ENCODE results near the gene ZMYND8.

DNA sequence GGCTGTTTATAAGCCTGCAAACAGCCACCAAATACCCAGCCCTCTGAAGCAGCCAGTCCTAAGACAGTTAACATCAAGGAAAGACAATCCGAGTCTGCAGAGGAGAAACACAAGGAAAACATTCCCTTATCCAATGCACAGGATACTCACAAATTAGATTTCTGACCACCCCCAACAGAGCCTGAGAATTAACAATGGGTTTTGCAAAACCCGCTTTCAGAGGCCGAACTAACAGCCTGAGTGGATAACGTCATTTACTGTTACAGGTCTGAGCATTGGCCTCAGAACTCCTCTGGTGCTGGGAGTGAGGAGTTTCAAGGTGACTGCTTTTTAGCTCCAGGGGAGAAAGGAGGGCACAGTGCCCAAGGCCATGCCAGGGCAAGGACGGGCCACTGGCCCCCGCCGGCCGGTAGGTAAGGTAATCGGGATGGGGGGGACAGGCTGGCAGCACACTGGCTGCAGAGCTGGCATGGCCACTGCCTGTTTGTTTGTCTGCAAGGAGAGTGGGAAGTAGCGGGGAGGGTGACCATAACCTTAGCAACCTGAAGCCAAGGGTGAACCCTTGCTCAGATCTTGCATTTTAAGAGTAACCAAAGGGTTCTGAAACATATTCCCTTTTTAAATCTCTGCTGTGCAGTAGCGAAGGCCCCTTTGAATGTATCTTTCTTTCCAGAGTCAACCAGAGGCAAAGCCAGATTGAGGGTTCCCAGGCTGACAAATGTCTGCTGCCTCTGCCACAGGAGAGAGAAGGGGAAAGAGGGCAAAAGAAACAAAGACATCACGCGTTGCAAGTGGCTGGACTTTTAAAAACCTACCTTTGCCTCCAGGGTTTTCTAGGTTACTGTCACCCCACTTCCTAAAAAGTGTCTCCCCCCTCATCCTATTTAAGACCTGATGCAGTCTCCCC, 3.9 kb downstream of the ZMYND8 start:
- TF ChIP-seq EP300 (conservative IDR thresholded peaks at IDR 0.05; ENCODE audit: poor library complexity, severe bottlenecking) (no peak), EZH2 (IDR thresholded peaks at IDR 0.05; ENCODE audit: borderline replicate concordance, insufficient read depth, low read length, poor library complexity, severe bottlenecking) (no peak)
- TF ChIP-seq, protein P1, sequence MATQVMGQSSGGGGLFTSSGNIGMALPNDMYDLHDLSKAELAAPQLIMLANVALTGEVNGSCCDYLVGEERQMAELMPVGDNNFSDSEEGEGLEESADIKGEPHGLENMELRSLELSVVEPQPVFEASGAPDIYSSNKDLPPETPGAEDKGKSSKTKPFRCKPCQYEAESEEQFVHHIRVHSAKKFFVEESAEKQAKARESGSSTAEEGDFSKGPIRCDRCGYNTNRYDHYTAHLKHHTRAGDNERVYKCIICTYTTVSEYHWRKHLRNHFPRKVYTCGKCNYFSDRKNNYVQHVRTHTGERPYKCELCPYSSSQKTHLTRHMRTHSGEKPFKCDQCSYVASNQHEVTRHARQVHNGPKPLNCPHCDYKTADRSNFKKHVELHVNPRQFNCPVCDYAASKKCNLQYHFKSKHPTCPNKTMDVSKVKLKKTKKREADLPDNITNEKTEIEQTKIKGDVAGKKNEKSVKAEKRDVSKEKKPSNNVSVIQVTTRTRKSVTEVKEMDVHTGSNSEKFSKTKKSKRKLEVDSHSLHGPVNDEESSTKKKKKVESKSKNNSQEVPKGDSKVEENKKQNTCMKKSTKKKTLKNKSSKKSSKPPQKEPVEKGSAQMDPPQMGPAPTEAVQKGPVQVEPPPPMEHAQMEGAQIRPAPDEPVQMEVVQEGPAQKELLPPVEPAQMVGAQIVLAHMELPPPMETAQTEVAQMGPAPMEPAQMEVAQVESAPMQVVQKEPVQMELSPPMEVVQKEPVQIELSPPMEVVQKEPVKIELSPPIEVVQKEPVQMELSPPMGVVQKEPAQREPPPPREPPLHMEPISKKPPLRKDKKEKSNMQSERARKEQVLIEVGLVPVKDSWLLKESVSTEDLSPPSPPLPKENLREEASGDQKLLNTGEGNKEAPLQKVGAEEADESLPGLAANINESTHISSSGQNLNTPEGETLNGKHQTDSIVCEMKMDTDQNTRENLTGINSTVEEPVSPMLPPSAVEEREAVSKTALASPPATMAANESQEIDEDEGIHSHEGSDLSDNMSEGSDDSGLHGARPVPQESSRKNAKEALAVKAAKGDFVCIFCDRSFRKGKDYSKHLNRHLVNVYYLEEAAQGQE (IDR thresholded peaks at IDR 0.05; ENCODE audit: borderline replicate concordance): no peak
- TF ChIP-seq, protein P2, sequence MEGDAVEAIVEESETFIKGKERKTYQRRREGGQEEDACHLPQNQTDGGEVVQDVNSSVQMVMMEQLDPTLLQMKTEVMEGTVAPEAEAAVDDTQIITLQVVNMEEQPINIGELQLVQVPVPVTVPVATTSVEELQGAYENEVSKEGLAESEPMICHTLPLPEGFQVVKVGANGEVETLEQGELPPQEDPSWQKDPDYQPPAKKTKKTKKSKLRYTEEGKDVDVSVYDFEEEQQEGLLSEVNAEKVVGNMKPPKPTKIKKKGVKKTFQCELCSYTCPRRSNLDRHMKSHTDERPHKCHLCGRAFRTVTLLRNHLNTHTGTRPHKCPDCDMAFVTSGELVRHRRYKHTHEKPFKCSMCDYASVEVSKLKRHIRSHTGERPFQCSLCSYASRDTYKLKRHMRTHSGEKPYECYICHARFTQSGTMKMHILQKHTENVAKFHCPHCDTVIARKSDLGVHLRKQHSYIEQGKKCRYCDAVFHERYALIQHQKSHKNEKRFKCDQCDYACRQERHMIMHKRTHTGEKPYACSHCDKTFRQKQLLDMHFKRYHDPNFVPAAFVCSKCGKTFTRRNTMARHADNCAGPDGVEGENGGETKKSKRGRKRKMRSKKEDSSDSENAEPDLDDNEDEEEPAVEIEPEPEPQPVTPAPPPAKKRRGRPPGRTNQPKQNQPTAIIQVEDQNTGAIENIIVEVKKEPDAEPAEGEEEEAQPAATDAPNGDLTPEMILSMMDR (IDR thresholded peaks at IDR 0.05; ENCODE audit: poor library complexity, severe bottlenecking): no peak
